HG03342 (cell line): ENCODE measurements around the gene NFASC.

Source experiments
- ATAC-seq: cut with Tn5 transposase; IDR thresholded peaks from one replicate; pipeline ENCODE4 v1.9.1; 2021; ENCODE audit warnings: mild to moderate bottlenecking, moderate library complexity; ENCODE audit not compliant: unreplicated experiment

NFASC gene

DNA sequence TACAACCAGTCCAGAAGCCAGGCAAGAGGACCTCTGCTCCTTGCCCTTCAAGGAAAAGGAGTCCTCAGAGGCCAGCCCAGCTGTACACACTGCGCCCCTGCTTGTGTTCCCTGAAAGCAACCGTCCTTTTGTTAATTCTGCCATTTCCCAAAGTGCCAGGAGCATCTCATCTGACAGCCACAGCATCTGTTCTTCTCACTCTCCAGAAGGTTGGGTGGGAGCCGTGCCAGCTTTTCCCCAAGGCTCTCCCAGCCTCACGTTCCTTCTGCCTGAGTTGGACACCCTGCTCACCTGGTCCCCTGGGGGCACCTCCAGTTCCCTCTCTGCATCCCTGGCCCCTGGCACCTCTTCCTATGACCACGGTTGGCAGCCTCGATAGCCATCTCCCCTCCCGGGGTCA is 161.8 kb downstream of the NFASC start:
- ATAC-seq = no peak

DNA sequence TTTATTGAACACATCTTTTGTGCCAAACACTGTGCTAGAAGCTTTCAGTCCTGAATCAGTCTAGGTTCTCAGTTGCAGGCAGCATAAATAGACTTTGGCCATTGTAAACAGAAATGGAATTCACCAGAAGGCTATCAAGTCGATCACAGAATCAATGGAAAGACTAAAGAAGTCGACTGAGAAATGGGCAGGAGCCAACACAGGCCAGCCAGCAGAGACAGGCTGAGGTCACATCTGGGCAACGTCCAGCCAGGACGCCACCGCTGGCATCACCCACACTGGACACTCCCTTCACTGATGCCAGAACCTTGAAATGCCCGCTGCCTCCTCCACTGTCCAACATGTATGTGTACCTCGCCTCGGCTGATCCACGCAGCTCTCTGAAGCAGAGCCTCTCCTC is 166.9 kb downstream of the NFASC start:
- no peak for ATAC-seq

DNA sequence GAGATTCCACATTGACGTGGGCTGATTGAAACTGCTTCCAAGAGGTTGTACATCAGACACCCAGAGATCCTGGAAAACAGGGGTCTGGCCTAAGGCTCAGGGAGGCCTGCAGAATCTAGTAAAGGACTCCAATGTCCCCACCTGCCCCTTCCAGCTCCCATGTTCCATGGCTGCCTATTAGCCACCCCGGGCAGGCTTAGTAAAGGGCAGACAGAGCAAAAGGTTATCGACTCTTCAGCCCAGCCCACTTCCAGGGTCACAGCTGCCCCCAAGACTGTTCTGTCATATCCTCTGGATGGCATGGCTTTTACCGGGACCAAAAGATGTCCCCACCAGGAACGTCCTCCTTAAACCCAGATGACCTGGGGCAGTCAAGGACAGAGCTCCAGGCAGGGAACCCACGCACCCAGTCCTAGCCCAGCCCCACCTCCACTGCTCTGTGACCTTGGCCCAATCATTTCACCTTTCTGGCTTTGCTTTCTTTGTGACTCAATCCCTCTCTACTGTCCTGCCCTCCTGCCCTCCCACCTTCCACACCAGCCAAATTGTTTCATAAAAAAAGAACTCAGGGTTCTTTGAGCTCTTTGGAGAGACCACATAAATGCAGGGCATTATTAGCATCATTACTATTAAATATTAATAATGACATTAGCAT is 167.6 kb downstream of the NFASC start:
- no peak for ATAC-seq

DNA sequence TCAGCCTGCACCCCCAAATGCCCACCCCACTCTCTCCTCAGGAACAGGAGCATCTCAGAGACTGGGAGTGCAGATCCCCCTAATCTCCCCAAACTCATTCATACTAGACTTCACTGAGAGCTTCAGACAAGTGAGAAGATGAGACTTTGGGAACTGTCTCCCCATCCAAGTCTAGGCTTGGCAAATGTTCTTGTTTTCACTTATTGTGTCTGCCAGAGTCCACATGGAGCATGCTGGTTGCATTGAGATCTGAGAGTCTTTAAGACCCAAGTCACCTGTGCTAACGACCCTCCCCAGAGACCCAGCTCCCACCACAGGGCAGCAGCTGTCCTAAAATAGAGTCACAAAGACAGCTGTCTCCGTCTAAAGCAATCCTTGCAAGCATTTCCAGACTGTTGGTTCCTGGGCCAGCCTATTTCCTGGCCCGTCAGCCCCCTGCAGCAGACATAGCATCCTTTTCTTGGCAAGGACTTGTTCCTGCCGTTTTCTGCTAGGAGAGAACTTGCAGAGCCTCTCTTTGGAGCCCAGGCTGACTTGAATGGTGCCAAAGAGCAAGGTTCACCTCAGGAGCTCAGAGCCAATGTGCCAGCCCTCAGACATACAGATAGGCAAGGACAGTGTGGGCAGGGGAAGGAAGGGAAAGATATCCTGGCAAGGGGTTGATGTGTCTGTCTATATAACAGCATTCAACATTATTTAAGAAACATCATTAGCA is 170.5 kb downstream of the NFASC start:
- no peak for ATAC-seq

DNA sequence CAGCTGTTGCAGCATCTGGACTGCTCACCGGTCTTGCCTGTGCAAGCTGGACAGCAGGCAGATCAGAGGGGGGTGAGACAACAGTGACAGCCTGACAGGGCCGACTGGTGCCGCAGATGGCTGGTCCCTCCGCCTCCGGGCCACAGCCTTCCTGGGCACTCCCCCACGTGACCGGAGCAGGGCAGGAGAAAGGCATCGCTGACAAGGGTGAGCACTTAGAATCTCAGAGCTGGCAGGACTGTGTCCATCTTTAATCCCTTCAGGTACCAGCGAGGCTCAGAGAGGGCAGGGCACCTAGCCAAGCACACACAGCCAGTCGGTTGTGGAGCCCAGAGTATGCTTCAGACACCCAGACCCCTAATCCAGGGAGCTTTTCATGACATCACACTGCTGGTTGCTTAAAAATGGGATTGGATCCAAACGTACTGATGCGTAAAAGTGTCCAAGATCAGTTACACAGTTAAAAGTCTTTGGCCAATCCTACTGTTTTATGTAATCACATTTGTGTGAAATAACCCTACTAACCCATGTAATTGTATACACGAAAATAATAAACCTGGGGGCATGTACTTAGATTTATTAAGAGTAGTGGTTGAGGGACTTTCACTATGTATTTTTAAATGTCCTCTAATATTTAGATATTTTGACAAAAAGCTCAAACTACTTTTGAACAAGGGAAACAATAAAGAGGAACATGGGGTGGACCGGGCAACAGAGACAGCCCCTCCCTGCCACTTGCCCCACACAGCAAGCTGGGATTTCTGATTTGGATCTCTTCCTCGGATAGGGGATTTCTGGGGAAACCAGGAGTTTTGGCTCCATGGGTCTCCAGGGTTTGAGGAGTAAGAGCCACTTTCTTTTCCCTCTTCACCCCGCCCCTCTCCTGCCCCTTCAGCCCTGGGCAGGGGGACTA is 171.6 kb downstream of the NFASC start:
- ATAC-seq = no peak

DNA sequence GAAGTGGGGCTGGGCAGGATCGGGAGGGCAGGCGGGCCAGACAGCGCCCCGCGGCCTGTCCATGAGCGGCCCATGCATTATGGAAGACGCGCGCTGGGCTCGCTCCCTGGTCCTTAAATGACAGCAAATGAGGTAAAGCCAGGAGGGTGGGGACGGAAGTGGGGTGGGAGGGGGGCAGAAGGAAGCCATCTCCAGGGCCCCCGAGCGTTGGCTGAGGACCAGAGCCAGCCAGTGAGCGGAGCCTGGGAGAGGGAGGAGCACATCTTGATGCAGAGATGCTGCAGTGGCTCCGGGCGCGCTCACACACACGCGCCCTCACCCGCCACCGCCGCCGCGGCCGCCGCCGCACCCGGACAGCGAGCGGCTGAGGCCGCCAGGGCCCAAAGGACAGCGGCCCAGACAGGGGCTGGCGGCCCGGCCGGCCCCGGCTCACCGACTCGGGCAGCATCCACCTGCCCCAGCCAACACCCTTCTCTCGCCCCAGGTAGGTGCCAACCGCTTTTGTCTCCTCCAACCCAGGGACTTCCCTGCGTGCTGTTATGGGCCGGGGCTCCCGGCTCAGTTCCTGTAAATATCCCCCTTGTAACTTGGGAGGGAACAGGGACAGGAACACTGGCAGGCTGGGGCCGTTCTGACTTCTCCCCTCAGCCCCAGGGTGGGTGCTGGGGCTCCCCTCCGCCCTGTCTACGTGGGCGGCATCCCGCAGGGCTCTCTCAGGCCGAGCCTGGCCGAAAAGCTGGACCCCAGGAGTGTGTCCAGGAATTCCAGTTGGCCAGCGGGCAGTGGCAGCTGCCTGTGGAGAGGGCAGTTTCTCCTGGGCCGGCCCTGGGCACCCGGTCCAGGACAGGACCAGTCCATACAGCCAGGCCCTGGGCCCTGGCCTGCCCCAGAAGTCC is 172.5 kb downstream of the NFASC start, which contains the start of gene CNTN2:
Gene CNTN2, plus strand, starts transcription at position 302 of the 896 bp plus-strand sequence. CDS start 9,974 bp downstream, outside the sequence.
- ATAC-seq = no peak

DNA sequence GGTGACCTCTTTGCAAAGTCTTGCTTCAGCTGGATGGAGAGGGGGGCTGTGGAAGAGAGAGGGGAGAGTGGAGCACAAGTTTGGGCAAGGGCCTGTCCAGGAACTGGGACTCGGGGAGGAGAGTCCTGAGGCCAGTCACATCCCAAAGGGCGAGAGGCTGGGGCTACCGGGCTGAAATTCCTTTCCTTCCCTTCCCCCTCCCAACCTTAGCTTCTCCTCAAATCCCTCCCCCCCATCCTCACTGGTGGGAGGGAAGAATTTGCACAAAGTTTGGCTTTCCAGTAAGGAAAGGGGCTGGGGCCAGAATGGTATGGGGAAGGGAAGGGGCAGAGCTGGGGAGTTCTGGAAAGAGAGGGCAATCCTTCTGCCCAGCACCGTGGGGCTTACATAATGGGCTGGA is 173.2 kb downstream of the NFASC start:
- no peak for ATAC-seq

DNA sequence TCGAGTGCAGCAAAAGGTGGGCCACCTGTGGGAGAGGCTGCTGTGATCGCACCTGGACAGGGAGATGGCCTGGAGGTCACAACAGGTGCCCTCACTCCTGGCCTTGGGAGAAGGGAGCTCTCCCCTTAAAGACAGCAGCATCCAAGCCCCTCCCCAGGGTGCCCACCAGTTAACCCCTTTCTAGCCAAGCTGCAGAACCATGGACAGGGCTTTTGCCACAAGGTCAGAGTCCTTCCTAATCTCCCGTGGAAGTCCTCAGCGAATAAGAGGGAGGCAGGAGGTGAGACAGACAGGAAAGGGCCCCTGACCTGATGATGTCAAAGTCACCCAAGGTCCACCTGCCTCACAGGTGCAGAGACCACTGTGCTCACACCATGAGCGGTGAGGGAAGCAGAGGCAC is 174.1 kb downstream of the NFASC start:
- ATAC-seq = no peak

DNA sequence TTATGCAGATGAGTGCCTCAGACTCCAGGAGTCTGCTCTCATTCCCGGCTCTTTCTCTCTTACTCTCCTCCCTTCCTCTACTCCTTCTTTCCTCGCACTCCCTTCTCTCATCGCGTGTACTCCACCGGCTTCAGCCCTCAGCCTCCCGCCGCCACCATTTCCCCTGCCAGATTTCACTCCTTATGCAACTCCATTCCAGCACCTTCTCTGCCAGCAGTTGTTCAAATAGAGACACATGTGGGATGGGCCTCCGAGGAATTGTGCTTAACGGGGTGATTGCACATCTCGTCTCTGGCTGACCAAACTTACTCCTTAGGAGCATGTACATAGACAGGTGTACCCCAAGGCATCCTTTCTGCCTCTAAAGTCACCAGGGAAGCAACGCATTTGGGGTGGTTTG is 174.5 kb downstream of the NFASC start:
- no peak for ATAC-seq

DNA sequence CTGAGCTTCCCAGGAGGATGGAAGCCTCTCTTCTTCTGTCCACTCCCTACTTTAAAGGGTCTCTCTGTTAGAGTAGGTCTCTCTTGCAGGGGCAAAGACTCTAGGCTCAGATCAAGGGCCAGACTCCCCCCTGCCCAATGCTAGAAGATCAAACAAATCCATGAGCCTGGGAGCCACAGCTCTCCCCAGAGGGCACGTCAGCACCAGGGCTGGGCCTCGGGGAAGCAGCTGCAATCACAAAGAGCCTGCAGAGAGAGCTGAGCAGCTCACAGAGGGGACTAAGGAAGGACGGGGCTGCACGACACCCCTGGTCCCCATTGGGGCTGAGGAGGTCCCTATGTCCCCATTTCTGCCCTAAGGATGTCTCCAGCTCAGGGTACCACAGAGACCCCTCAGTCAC is 176.2 kb downstream of the NFASC start:
- no peak for ATAC-seq

DNA sequence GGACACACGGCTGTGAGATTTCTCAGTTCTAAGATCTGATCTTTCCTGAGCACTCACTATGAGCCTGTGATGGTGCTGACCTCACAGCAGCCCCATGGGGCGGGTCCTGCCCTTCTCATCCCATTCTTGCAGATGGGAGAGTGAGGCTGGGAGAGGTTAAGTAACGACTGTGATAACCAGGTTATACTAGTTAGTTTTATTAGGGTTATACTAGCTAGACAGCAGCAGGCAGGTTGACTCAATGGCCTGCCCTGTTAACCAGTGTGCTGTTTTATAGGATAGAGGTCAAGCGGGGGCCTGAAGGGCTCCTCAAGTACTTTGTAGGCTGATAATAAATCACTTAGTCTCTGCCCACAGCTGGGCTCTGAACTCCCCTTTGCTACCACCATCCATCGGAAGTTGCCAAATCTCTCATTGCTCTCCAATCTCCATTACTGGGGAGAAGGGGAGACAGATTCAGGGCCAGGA is 177.1 kb downstream of the NFASC start:
- no peak for ATAC-seq

DNA sequence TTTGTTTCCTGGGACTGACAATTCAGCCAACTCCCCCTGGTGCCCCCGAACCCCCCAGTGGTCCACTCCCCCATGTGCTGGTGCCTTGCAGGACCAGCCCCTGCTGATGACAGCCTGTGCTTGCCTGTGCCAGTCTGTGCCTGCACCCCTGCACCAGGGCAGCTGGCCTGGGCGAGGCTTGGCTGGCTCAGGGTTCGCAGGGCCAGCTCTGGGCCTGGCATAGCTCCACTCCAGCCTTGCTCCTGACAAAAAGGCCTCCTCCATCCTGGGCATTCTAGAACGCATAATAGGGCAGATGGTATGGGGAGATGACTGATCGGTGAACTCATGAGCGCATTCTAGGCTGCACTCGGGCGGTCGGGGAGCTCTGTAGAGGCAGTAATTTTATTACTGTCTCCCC is 177.7 kb downstream of the NFASC start:
- no peak for ATAC-seq

DNA sequence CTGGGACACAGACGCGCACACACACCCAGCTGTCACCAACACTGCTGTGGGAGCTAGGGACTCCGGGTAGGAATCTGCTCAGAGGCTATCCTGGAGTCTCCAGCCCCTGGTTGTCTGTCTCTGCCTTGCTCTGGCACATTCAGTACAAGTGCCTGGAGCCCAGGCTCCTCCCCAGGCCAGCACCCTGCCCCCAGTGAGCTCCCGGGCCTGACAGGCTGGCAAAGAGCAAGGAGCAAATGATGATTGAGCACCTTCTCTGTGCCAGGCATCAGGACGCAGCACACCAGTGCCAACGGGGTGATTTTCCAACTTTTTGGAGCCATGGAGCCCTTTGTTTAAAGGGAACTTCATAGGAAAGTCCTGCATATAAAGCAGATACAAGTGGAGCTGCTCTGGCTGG is 178.8 kb downstream of the NFASC start:
- no peak for ATAC-seq

DNA sequence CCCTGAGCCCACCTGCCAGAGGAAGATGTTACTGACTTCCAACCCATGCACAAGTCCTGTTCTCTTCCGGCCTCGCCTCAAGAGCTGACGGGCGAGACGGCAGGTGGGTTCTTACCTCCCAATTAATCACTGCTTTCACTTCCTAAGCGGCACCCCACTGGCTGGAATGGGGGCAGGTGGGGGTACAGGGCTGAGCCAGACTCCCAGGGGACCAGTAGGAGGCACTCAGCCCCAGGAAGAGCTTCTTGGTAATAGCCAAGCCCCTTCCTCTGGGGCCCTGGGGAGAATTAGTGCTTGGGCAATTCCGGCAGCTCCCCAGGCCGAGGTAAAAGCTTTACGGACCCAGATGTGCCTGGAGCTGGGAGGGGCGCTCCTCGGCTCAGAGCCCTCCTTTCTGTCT is 182.0 kb downstream of the NFASC start:
- ATAC-seq = no peak

DNA sequence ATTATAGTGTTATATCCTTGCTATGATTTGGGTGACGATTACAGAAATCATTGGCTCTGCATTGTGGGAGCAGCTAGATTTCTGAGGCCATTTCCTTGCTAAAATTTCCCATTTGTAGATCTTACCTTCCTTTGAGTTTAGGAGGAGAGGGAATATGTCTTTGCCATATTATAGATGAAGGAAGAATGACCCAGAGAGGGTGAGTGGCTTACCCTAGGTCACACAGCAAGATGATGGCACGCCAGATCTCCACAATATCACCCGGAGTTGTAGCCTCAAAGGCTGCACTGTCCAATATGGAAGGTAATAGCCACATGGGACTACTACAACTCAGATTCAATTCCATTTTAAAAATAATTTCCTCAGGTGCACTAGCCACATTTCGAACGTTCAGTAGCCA is 182.6 kb downstream of the NFASC start:
- no peak for ATAC-seq

DNA sequence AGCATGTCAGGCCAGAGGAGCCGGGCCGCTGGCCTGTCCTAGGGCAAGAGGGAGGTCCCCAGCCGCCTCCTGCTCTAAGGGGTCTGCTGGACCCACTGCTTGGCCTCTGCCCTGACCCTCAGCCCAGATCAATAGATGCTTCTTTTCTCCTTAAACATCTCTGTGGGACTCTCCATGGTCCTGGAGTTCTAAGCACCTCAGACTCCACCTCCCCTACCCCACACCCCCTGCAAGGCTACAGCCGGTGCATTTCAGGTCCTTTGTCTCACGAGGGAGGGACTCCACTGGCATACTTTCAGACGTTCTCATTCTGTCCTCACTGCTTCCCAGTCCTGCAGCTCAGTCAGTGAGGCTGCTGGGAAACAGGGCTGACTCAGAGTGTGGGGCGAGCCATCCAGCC is 183.4 kb downstream of the NFASC start:
- ATAC-seq = no peak

DNA sequence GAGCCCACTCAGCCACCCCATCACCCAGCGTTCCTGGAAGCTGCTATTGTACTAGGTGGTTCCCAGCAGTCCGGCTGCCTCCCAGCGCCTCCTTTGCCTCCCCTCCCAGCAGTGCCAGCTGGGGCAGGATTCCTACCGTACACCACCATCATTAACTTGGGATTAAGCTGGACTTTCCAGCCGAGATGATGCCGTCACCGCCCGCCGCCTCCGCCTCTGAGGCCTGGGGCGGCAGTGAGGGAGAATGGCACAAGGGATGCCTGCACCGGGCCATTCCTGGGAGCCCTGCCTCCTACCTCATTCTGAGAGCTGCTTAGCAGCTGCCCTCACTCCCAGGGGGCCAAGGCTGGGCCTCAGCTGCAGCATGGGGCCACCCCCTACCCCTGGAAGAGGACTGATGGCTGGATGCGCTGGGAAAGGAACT is 185.5 kb downstream of the NFASC start:
- no peak for ATAC-seq

DNA sequence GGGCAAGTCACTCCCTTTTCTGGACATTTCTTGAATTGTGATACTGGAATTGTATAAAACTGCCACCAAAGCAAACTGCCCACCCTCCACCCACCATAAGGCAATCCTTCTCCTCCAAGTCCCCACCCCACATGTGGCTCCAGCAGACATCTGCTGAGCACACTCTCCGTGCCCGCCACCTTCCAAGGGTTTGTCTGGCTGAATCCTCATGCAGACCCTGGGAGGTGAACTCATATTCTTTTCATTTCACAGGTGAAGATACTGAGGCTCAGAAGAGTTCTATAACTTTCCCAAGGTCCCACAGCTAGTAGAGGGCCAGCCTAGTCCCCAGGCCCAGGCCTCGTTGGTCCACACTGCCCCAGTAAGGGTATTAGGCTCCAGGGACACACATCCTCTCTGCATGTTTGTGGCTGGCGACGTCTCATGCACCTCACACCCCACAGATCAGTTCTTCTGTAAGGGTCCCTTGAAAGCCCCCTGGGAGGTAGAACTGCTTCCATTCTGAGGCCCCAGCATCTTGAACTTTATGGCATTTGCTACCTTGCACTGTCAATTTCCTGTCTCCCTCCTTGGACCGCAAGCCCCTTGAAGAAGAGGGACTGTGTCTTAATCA is 186.4 kb downstream of the NFASC start:
- ATAC-seq = no peak

DNA sequence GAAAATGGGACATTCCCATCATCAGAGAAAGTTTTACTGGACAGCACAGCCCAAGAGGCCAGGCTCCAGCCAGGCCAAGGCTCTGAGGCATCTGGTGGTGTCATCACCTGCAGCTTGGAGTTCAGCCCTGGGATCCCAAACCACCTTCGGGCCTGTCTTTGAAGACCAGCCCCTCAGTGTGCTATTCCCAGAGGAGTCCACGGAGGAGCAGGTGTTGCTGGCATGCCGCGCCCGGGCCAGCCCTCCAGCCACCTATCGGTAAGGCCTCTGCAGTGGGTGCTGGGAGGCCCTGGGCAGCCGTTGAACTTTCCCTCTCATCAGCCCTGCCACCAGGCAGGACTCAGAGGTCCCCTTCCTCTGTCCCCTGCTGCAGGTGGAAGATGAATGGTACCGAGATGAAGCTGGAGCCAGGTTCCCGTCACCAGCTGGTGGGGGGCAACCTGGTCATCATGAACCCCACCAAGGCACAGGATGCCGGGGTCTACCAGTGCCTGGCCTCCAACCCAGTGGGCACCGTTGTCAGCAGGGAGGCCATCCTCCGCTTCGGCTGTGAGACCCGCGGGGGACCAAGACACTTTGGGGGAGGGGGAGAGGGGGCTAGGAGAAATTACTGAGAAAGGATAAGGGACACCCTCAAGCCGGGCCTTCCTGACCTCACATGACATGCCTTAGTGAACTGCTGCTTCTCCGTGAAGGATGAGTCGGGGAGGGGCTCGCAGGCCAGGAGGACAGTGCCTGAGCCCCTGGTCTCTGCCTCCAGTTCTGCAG is 187.3 kb downstream of the NFASC start:
- ATAC-seq = no peak
